SKM-1 treated with dmso at 0.1 percent for 144 hours (cell line): ENCODE results near the gene ZNF41.

Experiments used
- DNase-seq: peaks from one replicate; lab custom pipeline; 2025; ENCODE audit not compliant: unreplicated experiment; lab: John Stamatoyannopoulos, UW

ZNF41 gene

GRCh38 chrX:47413179-47413594 is 69.8 kb downstream of the ZNF41 start:
- DNase-seq: no peak
